ENCODE measurements around the gene HRH2.
A peak's percentile ranks its signal among the peaks of the same experiment; 100 is the strongest.
"Not testable (repeated sequence)": the region's sequence is repeated elsewhere in the genome, so short reads cannot be mapped to it uniquely, and the experiment has no call there.

The HRH2 gene

GRCh38 chr5:175718401-175719108 is 60.7 kb downstream of the HRH2 start:
- no peak for DNase-seq

GRCh38 chr5:175719109-175719432 is 61.2 kb downstream of the HRH2 start:
- not testable (repeated sequence) for DNase-seq

GRCh38 chr5:175724314-175725275 is 66.7 kb downstream of the HRH2 start:
- no peak for DNase-seq

GRCh38 chr5:175728316-175728715 is 70.4 kb downstream of the HRH2 start:
- no peak for DNase-seq

- no peak for DNase-seq
Measured at GRCh38 chr5:175728885-175729828, 71.3 kb downstream of the HRH2 start.

GRCh38 chr5:175729829-175730277 is 72.0 kb downstream of the HRH2 start:
- DNase-seq: peak; percentile 43

- no peak for DNase-seq
Measured at GRCh38 chr5:175731172-175731571, 73.3 kb downstream of the HRH2 start.

- no peak for DNase-seq
Measured at GRCh38 chr5:175731756-175732465, 74.0 kb downstream of the HRH2 start.

GRCh38 chr5:175733017-175733416 is 75.1 kb downstream of the HRH2 start:
- DNase-seq: no peak

- DNase-seq: no peak
Measured at GRCh38 chr5:175734016-175734415, 76.1 kb downstream of the HRH2 start.

GRCh38 chr5:175734501-175734900 is 76.6 kb downstream of the HRH2 start:
- no peak for DNase-seq

GRCh38 chr5:175735701-175736100 is 77.8 kb downstream of the HRH2 start:
- DNase-seq: no peak

GRCh38 chr5:175736652-175737051 is 78.8 kb downstream of the HRH2 start:
- DNase-seq: no peak

- no peak for DNase-seq
Measured at GRCh38 chr5:175737481-175737880, 79.6 kb downstream of the HRH2 start.

- no peak for DNase-seq
Measured at GRCh38 chr5:175738126-175738525, 80.3 kb downstream of the HRH2 start.

GRCh38 chr5:175738602-175739133 is 80.8 kb downstream of the HRH2 start:
- DNase-seq: no peak

- no peak for DNase-seq
Measured at GRCh38 chr5:175740014-175740413, 82.1 kb downstream of the HRH2 start.

GRCh38 chr5:175741556-175741955 is 83.7 kb downstream of the HRH2 start:
- DNase-seq: no peak

- DNase-seq: no peak
Measured at GRCh38 chr5:175742290-175742994, 84.6 kb downstream of the HRH2 start.

- no peak for DNase-seq
Measured at GRCh38 chr5:175743676-175744210, 85.9 kb downstream of the HRH2 start.

GRCh38 chr5:175745210-175745609 is 87.3 kb downstream of the HRH2 start:
- DNase-seq: no peak
